HL-60/S4 treated with retinoic acid at 250 ng/mL for 4 days and 3 days (cell line): ENCODE results near the gene BIRC7.

ENCODE experiments used
- in situ Hi-C: fragments of 300-500 bp; cut with MboI; formaldehyde crosslinking; loops from 2 replicates; pipeline ENCODE4 v1.7.0; 2022; ENCODE audit warnings: low sequenced_read_pairs

Gene BIRC7

DNA sequence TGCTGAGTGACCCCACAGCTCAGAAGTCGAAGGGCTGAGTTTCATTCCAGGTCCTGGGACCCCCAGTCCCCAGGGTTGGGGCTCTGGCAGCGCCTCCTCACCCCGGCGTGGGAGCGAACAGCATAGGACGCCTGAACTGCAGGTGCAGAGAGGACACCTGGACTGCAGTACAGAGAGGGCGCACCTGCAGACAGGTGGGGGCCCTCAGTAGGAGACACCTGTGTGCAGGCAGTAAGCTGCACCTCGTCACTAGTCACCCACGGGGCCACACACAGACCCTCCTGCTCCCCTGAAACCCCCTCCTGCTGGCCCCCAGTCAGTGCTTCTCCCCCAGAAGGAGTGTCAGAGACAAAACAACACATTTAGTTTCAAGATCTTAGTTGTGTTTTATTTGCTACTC is 27.1 kb downstream of the BIRC7 start:
- in situ Hi-C loops: no loop called here

DNA sequence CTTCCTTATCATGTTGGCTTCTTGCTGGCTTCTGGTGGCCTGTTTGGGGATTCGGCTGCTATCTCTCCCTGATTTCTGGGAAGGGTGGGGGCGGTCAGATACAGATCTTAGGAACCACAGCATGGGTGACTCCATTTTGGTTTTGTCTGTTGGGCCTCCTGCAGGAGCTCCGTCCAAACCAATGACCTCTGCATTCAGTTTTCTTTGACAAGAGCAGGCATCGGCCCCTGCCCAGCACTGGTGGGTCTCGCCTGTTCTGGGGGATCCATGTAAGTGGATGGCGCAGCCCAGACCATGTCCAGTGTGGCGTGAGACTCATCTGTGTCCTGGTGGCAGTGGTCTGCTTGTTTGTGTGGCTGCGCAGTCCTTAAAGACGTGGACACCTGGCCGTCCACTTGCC is 28.3 kb downstream of the BIRC7 start:
- in situ Hi-C loops: no loop called here

DNA sequence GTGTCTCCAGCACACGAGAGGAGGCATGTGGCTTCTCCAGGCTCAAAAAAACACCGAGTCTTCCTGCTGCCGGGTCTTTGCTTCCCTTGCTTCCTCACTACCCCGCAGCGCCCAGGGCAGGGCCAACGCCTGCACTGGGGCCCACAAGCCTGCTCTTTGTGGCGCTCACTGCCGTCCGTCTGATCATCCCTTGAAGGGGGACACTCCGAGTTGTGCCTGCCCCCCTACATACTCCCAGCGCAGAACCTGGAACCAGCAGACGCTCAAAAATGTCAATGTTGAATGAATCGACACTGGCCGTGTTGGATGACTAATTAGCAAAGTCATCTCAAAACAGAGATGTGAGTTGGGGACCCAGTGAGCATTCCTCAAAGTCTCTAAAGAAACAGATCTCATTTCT is 28.8 kb downstream of the BIRC7 start:
- in situ Hi-C loops: no loop called here

DNA sequence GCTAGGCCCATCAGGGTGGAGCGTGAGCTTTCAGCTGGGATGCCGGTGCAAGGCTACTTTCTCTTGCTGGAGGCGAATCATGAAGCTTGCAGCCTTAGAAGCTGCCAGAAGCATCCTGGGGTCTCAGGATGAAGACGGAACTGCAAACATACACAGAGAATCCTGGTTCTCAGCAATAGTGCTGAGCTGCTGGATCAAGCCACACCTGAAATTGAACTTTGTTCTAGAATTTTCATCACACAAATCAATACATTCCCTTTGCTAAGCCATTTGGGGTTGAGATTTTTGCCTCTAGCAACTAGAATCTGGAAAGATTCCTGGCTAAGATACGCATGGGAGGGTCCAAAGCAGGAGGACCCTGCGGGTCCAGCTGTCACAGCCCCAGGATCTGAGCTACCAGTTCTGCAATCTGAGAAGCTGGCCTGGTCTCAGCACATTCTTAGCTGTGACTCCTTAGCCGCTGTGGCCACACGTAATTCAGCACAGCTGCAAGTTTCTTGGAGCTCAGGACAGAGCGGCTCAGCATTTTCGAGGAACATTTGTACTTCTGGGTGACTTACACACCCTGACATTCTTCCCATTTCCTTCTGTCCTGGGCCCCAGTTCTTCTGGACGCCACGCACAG is 30.3 kb downstream of the BIRC7 start:
- in situ Hi-C loops: no loop called here

DNA sequence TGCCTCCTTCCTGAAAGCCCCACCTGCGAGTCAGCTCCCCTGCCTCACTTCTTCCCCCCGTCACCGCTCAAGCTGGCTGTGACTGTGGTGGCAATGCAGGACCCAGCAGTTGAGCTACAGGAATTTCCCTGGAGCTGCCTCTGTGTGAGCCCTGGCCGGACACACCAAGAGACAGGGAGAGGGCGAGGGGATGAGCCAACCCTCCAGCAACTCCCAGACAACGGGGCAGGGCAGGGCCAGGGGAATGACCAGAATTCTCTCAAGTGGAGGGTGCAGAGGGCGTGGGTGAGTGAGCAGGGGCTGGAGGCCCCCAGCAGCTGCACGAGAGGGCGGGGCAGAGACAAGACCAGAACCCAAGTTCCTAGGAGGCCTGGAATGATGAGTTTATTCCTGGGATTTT is 32.0 kb downstream of the BIRC7 start:
- in situ Hi-C loops: no loop called here

DNA sequence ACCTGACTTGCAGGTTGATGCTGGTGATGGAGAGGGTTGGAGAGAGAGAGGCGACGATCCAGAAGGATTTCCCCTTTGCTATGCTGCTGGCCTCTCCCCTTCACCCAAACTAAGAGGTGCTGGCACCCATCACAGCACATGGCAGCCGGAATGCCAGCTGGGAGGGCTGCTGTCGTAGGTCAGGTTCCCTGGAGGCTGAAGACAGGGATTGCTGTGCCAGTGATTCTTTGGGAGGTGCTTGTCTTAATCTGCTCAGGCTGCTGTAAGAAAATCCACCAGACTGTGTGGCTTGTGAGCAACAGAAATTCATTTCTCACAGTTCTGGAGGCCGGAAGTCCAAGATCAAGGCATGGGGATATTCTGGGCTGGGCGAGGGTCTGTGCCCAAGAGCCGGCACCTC is 32.6 kb downstream of the BIRC7 start:
- in situ Hi-C loops: no loop called here

DNA sequence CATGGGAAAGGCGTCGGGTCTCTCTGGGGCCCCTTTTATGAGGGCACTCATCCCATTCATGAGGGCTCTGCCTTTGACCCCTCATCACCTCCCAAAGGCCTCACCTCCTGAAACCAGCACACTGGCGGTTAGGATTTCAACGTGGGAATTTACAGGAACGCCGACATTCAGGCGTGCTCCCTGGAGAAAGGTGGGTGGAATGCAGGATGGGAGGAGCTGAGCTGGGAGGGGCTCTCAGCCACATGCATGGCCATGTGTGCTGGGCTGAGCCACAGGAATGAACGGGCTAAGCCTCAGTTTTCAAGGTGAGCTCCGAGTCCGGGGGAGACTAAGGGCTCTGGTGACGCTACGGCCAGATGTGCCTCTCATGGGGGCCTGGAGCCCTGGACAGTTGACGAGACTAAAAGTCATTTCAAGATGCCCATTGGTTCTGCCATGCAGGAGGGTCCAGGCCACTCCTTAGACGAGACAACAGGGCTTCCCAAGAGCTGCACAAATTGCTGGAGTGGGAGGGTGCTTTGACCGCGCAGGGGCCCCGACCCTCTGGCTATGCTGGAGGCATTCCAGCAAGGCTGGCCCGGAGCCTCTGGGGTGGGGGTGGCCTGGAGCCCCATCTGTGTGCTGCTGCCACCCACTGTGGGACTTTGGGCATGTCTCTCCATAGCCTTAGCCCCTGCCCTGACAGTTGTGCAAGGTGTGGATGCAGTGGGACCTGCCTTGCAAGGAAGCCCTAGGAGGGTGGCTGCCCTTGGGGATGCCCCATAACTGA is 33.1 kb downstream of the BIRC7 start:
- in situ Hi-C loops: no loop called here

DNA sequence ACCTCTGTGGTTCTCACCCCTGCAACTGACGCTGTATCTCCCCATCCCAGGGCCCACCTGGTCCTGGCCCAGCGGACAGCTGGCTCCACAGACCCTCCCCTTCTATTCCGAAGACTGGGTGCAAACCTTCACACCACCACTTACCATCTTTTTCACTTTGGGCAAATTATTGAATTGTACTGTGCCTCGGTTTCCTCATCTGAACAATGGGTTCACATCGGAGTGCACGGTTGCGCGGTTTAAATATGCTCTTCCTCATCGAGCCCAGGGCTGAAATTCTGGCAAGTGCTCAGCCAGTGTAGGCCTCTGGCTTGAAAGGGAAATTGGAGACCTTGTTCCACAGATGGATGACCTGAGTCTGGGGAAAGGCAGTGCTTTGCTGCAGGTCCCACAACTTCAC is 34.0 kb downstream of the BIRC7 start:
- in situ Hi-C loops: no loop called here

DNA sequence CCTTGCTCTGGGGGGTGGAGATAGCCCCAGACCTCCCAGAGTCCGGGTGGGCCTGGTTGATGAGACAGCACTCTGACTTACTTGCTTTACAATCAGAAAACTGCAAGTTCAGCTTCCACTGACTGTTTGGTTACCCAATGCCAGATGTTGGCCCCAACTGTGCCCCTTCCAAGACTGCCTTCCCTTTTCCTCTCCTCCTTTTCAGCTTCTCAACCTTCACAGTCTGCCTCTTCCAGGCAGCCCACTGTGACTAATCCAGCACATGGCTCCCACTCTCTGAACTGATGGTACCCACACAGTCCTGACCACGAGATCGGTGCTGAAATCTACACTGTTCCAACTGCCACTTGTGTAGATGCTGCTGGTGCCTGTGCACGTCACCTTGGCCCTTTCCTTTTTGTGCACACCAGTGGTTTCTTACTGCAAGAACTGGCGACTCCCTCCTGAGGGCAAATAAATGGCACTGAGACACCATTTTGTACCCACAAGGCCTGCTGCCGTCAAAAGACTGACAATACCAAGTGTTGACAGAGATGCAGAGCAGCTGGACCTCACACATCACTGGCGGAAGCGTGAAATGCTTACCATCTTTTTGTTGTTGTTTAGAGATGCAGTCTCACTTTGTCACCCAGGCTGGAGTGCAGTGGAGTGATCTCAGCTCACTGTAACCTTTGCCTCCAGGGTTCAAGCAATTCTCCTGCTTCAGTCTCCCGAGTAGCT is 35.1 kb downstream of the BIRC7 start:
- in situ Hi-C loops: no loop called here

DNA sequence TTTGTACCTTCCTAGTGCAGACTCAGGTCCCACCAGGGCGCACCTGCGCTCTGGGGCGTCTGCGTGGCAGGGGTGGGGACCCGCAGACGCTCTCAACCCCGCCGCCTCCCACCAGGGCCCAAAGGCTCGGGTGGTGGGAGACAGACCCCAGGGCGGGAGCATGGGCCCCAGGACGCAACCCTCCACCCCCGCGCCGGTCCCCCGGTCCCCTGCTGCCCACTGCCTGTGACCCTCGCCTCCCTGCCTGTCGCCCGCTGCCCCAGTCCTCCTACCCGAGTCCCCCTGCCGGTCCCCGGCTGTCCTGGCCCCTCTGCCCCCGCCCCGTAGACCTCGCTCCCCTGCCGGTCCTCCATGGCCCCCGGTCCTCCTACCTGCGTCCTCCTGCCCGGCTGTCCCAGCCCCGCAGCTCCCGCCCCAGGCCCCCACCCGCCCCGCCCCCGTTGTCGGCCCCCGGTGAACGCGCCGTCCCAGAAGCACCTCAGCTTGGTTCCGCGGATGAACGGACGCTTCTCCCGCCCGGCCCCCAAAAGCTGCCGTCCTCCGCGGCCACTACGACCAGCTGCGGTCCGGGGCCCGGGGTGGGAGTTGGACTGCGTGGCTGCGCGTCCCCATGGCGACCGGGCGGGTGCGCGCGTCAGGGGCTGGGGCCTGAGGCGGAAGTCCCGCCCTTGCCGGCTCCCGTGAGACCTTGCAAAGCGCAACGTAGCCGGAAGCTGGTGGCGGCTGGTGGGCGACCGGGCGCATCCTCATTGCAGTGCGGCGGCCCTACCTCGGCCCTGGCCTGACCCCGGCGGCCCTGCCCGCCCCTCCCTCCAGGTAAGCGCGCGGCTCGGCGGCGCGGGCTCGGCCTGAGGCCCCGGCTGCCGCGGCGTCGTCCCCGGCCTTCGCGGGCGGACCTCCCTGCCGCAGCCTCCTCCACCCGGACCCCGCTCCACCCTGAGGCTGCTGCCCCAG is 36.7 kb downstream of the BIRC7 start, which contains the start of gene ARFGAP1:
ARFGAP1 (plus strand) TSS at position 709 of the 954 bp plus-strand sequence. CDS start 2,768 bp downstream, outside the sequence.
- in situ Hi-C loops: no loop called here

DNA sequence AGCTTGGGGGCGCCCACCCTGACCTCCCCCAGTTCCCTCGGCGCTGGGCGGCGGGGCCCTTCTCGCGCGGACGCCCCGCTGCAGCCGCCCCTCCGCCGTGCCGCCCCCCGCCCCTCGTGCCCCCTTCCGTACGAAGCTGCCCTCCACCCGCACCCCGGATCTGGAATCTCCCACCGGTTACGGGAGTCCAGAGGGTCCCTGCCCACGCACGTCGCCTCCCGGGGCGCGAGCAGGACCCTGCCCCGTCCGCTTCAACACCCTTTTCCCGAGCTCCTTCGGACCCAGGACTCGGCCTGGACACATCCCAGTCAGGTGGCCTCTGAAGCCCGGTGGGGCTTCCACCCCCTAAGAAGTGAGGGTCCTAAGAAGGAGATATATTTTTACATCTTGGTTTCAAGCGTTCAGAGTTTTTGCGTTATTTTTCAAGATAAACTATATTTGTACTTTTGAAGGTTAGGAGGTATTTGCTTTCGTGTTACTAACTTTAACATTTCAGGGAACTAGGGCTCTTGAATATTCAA is 37.4 kb downstream of the BIRC7 start:
- in situ Hi-C loops: no loop called here

DNA sequence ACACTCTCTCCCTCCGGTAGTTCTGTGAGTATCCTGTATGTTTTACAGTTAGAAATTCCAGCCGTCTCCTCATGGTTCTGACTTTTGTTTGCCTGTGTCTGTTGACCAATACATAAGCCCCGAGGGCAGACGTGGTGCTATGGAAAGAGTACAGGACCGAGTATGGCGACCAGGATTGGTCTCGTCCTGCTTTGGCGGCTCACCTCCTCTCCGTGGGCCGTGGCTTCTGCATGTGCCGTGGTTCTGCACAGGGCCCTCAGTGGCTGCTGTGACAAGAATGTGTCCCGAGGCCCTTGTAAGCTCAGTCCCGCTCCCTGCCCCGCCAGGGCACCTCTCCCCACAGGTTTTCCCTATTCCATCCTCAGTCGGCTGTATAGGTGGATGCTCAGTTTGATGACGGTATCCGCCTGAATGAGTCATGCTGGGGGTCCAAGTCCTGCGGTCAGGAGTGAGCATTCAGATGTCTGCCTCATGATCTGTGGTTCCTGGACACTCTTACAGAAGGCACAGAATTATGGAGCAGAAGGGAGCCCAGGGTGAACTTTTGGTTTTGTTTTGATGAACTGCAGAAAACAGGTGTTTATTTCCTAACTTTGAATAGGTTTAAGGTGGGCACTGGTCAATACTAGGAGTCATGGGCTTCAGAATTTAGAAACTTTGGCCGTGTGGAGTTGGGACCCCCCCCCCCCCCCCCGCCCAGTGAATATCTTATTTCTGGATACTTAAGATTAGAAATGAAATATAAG is 38.1 kb downstream of the BIRC7 start:
- in situ Hi-C loops: no loop called here

DNA sequence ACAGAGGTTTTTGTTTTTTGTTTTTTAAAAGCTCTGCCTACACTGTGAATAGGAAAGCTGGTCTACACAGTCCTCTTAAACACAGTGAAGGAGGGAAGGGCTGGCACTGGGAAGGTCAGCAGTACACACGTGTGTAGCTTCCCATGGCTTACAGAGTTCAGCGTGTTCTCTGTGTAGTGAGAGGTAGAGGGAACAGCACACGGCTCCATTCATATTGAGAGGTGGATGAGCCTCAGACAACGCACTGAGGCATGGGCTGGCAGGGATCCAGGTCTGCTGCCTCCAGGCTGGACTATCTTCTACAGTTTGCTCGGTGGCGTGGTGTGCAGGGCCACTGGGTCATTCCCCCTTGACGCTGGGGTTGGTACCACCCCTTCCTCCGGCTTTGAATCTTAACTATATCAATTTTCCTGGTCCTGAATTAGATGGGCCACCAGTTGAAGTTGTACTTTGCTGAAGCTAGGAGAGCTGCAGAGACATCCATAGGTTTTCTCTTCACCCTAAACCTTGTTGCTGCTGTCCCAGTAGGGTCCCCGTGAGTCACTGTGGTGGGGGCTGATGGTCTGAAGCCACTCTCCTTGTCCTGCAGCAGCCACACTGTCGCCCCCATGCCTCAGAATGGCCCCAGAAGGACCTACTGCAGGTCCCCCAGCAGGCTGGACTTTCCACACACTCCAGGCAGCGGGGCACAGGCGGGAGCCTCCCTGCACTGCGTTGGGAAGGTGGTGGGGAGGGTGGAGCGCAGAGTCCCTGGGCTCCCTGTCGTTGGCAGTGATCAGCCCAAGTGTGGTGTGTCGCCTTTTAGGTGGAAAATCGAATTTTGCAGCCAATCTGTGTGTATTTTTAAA is 38.9 kb downstream of the BIRC7 start:
- in situ Hi-C loops: no loop called here

DNA sequence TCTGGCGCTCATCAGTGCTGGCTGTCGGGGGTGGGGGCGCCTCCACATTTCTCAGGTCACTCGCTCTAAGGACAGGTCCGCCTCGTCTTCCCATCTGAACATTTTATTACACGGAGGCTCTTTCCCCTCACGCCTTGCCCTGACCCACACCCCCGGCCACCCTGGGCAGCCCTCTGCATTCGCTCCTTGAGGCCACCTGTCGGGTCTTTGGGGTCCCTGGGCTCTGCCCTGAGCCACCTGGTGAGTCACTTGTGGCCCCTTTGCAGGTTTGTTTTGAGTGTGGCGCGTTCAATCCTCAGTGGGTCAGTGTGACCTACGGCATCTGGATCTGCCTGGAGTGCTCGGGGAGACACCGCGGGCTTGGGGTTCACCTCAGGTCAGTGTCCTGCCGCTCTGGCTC is 40.1 kb downstream of the BIRC7 start:
- in situ Hi-C loops: no loop called here

DNA sequence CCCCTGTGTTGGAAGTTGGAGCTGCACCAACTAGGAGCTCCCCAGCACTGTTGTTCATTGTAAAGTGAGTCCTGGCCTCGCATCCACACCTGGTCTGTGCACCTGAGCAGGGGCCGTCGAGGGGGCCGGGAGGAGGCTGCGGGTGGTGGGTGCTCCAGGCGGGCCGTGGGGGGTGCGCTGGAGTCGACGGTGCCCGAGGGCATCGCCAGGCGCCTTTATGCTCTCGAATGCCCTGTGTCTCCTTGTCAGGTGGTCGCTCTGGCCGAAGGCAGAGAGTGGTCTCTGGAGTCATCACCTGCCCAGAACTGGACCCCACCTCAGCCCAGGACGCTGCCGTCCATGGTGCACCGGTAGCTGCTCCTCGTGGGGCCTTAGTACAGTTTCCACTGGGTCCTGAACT is 41.3 kb downstream of the BIRC7 start:
- in situ Hi-C loops: no loop called here

DNA sequence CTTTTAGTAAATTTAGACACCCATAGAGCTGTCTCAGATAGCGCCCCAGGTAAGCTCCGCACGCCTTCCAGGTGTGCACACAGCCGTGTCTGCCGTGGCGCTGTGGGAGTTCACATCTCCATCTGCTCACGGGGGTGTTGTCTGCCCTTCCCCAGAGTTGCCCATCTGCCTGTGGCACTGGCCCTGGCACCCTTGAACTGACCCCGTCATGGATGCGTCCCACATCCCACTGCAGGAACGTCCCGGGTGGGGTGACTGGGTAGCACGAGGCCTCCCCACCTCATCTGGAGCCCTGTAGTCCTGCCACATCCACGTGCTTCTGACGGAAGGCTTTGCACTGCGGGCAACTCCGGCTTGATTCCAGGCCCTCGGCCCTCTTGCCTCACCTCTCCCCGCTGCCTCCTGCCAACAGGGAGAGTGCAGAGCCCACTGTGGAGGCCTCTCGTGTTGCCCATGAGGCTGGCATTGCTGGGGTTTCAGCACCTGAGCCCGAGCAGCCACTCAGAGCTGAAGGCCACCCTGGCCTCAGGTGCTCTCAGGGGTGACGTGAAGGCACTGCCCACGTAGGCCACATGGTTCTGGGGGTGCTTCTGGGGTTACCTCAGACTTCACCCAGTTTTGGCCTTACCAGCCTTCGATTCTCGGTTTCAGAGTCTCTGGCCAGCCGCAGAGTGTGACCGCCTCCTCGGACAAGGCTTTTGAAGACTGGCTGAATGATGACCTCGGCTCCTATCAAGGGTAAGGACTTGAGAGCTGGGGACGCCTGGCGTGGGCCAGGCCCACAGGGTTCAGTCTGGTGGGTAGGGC is 42.0 kb downstream of the BIRC7 start:
- in situ Hi-C loops: no loop called here

DNA sequence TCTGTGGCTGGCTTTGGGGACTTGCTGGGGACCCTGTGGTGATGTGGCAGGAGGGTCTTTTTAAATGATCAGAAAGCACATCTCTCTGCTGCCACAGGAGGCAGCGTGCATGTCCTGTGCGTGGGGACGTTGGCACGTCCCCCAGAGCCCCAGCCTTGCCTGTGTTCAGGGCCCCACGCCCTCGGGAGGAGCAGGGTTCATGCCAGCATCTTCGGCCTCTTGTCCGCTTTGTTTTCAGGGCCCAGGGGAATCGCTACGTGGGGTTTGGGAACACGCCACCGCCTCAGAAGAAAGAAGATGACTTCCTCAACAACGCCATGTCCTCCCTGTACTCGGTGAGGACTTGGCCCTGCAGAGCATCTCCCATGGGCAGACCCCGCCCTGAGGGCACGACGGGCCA is 43.0 kb downstream of the BIRC7 start:
- in situ Hi-C loops: no loop called here

DNA sequence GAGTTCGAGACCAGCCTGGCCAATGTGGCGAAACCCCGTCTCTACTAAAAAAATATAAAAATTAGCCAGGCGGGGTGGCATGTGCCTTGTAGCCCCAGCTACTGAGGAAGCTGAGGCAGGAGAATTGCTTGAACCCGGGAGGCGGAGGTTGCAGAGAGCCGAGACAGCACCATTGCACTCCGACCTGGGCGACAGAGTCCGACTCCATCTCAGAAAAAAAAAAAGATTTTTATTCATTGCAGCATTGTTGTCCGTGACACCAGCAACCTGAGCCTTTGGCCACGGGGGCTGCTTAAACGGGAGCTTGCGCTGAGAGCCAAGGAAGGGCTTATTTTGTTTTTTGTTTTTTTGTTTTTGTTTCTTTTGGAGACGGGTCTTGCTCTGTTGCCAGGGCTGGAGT is 44.2 kb downstream of the BIRC7 start:
- in situ Hi-C loops: no loop called here
